Stimulated activated CD8-positive, alpha-beta memory T cell treated with anti-CD3 and anti-CD28 coated beads, Interleukin-15, amount 100 ng/mL, for 24 hours (primary cell): ENCODE data around the gene HSD11B1L.
"Not testable (repeated sequence)": the region's sequence is repeated elsewhere in the genome, so short reads cannot be mapped to it uniquely, and the experiment has no call there.

Source experiments
- DNase-seq: peaks from one replicate; pipeline ENCODE4 v3.0.0-alpha.2; 2020; ENCODE audit warnings: low read depth

The HSD11B1L gene

GRCh38 chr19:5700455-5701092 lies 19.7 kb downstream of the HSD11B1L start:
- no peak for DNase-seq

- not testable (repeated sequence) for DNase-seq
Observed at GRCh38 chr19:5702053-5702410, 21.2 kb downstream of the HSD11B1L start.

DNA sequence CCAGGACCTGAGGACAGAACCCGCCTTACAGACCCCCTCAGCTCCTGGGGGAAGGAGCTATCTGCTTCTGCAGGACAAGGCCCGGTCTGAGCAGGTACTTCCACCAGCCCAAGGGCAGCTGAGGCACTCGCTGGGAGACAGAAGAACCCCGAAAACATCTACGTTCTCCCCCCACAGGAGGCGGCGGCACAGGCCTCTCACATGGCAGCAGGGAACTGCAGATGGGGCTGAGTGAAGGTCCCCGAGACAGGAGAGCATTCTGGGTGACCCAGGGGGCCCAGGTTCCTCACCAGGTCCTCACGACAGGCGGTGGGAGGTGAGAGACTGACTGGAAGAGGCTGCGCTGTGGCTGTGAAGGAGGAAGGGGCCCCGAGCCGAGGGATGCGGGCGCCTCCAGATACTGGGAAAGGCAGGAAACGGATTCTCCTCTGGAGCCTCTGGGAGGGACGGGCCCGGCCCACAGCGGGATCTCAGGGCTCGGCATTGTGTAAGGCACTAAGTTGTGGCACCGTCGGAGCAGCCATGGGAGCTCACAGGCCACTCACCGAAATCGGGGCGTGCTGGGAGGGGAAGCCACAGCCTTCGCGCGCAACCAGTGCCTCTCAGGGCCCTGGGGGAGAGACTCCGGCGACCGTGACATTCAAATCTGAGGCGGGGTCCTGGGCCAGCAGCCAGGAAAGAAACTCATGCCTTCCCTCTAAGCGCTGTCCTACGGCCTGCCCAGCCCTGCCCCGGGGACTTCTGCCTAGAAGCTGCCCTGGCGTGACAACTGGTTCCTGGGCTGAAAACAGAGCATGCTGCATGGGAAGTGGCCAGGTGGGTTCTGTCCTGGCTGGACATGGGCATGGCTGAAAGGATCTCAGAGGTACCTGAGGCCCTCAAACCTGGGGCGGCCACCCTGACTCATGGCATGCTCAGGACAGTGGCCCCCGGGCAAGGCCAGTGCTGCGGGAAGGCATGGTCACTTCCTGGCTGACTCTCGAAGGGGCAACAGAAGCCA lies 23.3 kb downstream of the HSD11B1L start:
- no peak for DNase-seq

GRCh38 chr19:5705552-5705951 lies 24.7 kb downstream of the HSD11B1L start:
- no peak for DNase-seq

- no peak for DNase-seq
Observed at GRCh38 chr19:5706876-5707573, 26.2 kb downstream of the HSD11B1L start.

GRCh38 chr19:5707576-5708575 lies 27.0 kb downstream of the HSD11B1L start:
- no peak for DNase-seq

DNA sequence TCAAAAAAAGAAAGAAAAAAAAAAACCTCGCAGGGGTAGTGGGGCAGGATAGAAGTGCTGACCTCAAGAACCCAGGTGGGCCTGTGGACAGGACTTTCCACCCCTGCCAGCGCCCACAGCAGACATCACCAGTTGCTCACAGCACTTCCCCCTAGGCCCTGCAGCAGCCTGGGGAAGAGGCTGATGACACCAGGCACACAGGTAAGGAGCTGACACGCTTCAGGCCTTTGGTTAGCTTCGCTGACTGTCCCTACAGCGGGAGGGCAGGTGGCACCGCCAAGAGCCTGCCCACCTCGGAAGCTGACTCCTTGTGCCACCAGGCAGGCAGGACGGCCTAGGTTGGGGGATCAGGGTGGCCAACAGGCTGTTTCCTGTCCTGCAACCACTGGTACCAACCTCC lies 30.2 kb downstream of the HSD11B1L start:
- DNase-seq: no peak

GRCh38 chr19:5711713-5712161 lies 30.9 kb downstream of the HSD11B1L start:
- DNase-seq: no peak

DNA sequence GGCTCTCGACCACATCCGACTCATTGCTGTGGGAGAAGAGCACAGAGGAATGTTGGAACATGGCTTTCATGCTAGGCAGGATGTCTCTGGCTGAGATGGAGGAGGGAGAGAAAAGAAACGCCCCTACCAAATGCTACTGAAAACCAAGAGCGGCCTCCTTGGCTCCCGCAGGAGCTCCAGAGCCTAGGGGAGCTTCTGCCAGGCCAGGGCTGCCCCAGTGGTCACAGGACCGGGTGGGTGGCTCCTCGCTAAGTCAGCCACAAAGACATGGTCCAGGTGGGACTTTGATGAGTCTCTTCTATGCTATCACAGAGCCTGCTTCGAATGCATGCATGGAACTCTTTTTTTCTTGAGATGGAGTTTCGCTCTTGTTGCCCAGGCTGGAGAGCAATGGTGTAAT lies 32.4 kb downstream of the HSD11B1L start:
- no peak for DNase-seq

- DNase-seq: no peak
Observed at GRCh38 chr19:5714816-5715215, 34.0 kb downstream of the HSD11B1L start.

DNA sequence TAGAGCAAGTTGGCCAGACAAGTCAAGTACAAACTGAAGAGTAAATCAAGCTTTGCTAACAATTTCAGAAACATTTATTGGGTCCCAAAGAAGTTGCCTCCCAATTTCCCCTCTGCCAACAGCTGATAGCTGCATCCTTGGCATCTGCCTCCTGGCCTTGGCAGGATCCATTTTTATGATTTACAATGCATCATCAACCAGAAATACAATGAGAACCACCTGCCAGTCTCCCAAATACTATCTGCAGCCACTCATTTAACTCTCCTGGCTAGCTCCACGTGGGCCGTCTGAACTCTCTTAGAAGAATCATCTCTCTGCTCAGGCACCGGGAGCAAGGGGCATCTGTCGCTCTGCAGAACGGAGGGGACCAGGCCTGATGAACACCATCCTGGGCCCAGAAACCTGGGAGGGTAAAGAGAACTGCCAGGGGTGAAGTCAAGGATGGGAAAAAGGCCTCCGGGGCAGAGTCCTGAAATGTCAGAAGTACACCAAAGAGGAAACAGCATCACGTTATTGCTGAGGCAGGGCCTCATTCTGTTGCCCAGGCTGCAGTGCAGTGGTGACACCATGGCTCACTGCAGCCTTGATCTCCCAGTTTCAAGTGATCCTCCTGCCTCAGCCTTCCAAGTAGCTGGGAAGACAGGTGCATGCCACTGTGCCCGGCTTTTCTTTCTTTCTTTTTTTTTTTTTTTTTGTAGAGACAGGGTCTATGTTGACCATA lies 36.5 kb downstream of the HSD11B1L start:
- DNase-seq: no peak

GRCh38 chr19:5718037-5718578 lies 37.3 kb downstream of the HSD11B1L start:
- no peak for DNase-seq

- no peak for DNase-seq
Observed at GRCh38 chr19:5718579-5719273, 37.9 kb downstream of the HSD11B1L start.

GRCh38 chr19:5719274-5719960 lies 38.6 kb downstream of the HSD11B1L start:
- DNase-seq: no peak

DNA sequence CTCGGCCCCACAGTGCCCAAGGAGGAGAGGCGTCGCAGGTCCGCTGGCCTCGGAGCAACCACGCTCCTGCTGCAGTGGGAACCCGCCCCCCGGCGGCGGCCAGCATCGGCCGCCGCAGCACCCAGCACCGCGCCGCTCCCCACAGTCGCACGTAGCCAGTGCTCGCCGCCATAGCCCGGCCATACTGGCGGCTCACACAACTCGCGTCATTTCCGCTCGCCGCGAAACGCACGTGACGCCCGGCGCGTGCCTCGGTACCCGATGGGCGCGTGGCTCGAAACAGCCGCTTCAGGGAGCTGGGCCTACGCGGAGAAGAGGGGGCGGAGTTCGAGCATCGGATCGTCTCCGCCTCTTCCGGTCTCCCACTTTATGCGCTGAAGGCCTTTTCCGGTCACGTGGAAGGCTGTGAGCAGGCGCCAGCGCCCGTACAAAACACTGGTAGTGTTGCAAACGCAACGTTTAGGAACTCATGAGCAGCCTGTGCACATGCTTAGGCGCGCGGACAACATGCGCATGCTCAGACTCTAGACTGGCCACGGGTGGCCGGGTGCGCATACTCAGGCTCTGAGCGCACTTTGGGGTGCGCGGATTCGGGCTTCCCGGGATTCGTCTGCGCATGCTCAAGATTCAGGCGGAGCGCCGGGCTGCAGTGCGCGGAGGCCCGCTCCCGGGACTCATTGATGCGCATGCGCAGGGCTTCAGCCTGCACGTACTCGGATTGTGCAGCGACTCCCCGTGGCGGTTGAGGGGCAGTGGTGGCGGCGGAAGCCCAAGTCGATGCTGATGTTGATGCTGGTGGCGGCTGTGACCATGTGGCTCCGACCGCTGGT lies 39.3 kb downstream of the HSD11B1L start, which contains the start of the genes CATSPERD and LONP1:
TSS of gene CATSPERD (plus strand) at position 677 of the 830 bp plus-strand sequence. CDS start at position 778, 101 bp downstream.
TSS of gene LONP1 (minus strand) at position 186 of the 830 bp plus-strand sequence. CDS start at position 172, 14 bp downstream.
- DNase-seq: peak; percentile 96

DNA sequence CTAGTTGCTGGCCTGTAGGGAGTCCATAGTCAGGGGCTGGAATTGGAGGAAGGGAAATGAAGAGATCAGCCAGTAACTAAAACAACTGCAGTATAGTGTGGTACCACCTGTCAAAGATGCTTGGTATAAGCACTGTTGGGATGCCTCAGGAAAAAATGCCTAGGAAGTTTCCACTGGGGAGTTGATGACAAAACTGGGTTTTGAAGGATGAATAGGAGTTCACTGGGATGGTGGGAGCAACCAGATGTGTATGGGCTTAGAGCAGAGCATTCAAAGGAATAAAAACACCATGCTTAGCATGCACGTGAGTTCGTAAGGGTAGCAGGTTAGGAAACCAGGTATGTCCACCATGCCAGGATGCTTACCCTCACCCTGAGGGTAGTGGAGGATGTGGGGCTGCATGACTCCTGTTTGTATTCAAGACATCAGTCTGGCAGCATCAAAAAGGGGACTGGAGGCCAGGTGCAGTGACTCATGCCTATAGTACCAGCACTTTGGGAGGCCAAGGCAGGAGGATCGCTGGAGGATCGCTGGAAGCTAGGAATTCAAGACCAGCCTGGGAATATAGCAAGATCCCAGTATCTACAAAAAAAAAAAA lies 46.7 kb downstream of the HSD11B1L start:
- no peak for DNase-seq

GRCh38 chr19:5733172-5733571 lies 52.3 kb downstream of the HSD11B1L start:
- DNase-seq: not testable (repeated sequence)
